Measurements from ENCODE around the gene SLC66A2. TPM values are rescaled to one million over a fixed set of nuclear protein-coding genes. Genes with fewer than 3 reads are reported as not detected.

The SLC66A2 gene
- total RNA-seq, 1 experiment from 2014 or later: 19.5 TPM

DNA sequence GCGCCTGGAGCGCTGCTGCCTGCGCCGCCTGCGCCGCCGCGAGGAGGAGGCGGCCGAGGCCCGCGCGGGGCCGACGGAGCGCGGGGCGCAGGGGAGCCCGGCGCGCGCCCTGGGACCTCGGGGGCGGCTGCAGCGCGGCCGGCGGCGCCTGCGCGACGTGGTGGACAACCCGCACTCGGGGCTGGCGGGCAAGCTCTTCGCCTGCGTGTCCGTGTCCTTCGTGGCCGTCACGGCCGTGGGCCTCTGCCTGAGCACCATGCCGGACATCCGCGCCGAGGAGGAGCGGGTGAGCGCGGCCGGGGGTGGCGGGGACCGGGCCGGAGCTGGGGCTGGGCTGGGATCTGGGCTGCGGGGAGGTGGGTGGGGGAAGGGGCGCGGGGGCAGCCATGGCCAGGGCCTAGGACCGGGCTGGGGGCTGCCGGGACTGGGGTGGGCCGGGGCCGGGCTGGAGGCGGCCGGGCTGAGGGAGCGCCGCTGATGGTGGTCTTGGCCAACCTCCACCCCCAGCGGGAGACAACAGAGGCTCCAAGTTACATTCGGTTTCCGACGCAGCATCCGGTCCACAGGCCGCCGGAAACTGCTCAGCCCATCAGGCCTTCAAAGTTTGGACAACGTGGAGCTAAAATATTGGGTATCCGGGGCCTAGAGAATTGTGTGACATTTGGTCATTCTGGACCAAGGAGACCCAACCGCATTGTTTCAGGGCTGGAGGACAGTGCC lies 87.3 kb downstream of the SLC66A2 start:
- no peak overlapping the region for H3K27ac Mint-ChIP-seq (ENCODE audit: unreplicated experiment)
- H3K9me3 Mint-ChIP-seq (ENCODE audit: unreplicated experiment): peaks cover 10% of the 10 kb centered on the region
- H3K36me3 ChIP-seq (ENCODE audit: control insufficient read depth, insufficient read depth, low read length): no peaks in the 10 kb centered on the region
- intact Hi-C loops (cut with micrococcal nuclease; ENCODE audit: unreplicated experiment): no loop called here
- H3K4me3 ChIP-seq (ENCODE audit: low read depth, low read length): no peak overlapping the region
- CTCF ChIA-PET: no interaction called here
- POLR2A ChIA-PET: no interaction called here
- no peaks in the 10 kb centered on the region for H3K36me3 Mint-ChIP-seq (ENCODE audit: insufficient read depth, unreplicated experiment)
- peaks cover 7% of the 10 kb centered on the region for H3K27me3 Mint-ChIP-seq (ENCODE audit: insufficient read depth, unreplicated experiment)
- TF ChIP-seq, protein P1, sequence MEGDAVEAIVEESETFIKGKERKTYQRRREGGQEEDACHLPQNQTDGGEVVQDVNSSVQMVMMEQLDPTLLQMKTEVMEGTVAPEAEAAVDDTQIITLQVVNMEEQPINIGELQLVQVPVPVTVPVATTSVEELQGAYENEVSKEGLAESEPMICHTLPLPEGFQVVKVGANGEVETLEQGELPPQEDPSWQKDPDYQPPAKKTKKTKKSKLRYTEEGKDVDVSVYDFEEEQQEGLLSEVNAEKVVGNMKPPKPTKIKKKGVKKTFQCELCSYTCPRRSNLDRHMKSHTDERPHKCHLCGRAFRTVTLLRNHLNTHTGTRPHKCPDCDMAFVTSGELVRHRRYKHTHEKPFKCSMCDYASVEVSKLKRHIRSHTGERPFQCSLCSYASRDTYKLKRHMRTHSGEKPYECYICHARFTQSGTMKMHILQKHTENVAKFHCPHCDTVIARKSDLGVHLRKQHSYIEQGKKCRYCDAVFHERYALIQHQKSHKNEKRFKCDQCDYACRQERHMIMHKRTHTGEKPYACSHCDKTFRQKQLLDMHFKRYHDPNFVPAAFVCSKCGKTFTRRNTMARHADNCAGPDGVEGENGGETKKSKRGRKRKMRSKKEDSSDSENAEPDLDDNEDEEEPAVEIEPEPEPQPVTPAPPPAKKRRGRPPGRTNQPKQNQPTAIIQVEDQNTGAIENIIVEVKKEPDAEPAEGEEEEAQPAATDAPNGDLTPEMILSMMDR (IDR thresholded peaks at IDR 0.05; ENCODE audit: insufficient read depth in 1 of 2, low read depth in 1 of 2, low read length in 1 of 2, severe bottlenecking in 1 of 2, unreplicated experiment in 1 of 2): no peak
- no peak overlapping the region for H3K4me3 Mint-ChIP-seq (ENCODE audit: unreplicated experiment)
- no TSS peak for BruUV-seq (replicated peaks)
- no peaks in the 10 kb centered on the region for H3K9me3 ChIP-seq
- no peaks in the 10 kb centered on the region for H3K27me3 ChIP-seq (replicated peaks; ENCODE audit: control insufficient read depth, insufficient read depth, low read length)
- H3K4me1 Mint-ChIP-seq (ENCODE audit: low read depth, unreplicated experiment): no peaks in the 10 kb centered on the region
- no peaks in the 10 kb centered on the region for H3K4me1 ChIP-seq
- DNase-seq: no peak

DNA sequence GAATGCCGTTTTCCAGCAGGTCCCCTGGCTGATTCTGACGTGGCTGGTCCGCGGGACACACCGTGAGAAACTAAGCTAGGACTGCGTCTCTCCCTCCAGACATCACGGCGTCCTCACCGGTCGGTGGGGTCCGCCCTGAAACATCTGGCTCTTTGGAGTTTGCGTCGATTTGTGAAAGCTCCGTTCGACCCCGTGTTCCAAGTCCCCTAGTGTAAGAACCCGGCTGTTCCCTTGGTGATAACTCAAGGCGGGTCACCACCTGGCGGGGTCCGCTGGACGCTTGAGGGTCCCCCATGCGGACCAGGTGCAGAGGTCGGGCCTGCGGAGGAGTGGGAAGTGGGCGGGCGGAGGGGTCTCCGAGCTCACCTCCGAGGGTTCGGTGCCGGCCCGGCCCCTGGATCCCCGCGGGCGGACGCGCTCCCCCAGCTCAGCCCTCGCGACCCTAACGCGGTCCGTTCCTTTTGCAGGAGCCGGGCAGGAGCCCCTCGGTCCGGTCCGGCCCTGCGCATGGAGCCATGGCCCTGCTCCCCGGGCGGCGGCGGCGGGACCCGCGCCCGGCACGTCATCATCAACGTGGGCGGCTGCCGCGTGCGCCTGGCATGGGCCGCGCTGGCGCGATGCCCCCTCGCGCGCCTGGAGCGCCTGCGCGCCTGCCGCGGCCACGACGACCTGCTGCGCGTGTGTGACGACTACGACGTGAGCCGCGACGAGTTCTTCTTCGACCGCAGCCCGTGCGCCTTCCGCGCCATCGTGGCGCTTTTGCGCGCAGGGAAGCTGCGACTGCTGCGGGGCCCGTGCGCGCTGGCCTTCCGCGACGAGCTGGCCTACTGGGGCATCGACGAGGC lies 88.1 kb downstream of the SLC66A2 start:
- Mint-ChIP-seq H3K36me3 (ENCODE audit: insufficient read depth, unreplicated experiment) (no peaks in the 10 kb centered on the region), H3K4me3 (ENCODE audit: unreplicated experiment) (no peak overlapping the region), H3K4me1 (ENCODE audit: low read depth, unreplicated experiment) (no peaks in the 10 kb centered on the region), H3K9me3 (ENCODE audit: unreplicated experiment) (peaks cover 10% of the 10 kb centered on the region), H3K27ac (ENCODE audit: unreplicated experiment) (no peak overlapping the region), H3K27me3 (ENCODE audit: insufficient read depth, unreplicated experiment) (peaks cover 7% of the 10 kb centered on the region)
- Histone ChIP-seq H3K4me1 (no peaks in the 10 kb centered on the region), H3K36me3 (ENCODE audit: control insufficient read depth, insufficient read depth, low read length) (no peaks in the 10 kb centered on the region), H3K27me3 (replicated peaks; ENCODE audit: control insufficient read depth, insufficient read depth, low read length) (no peaks in the 10 kb centered on the region), H3K9me3 (no peaks in the 10 kb centered on the region), H3K4me3 (ENCODE audit: low read depth, low read length) (no peak overlapping the region)
- ChIA-PET POLR2A (no interaction called here), CTCF (no interaction called here)
- intact Hi-C loops (cut with micrococcal nuclease; ENCODE audit: unreplicated experiment): no loop called here
- no TSS peak for BruUV-seq (replicated peaks)
- TF ChIP-seq, protein P1 (IDR thresholded peaks at IDR 0.05; ENCODE audit: insufficient read depth in 1 of 2, low read depth in 1 of 2, low read length in 1 of 2, severe bottlenecking in 1 of 2, unreplicated experiment in 1 of 2): no peak
- no peak for DNase-seq

DNA sequence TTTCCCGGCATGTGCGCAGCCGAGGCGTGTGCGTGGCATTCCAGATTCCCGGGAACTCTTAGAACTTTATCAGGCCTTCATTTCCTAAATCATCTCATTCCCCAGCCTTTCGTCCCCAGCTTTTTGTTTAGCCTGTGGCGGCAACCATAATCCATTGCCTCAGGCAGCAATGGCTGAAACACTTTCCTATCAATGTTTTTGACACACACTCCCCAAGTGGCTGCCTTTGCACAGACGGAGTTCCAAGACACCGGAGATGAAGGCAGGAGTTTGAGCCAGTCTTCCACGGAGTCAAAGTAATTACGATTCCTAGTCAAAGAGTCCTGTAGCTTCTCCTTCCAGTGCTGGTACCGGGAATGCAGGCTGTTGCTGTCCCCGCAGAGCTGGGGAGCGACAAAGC lies 88.9 kb downstream of the SLC66A2 start:
- CTCF ChIA-PET: no interaction called here
- no peaks in the 10 kb centered on the region for H3K36me3 Mint-ChIP-seq (ENCODE audit: insufficient read depth, unreplicated experiment)
- H3K27me3 ChIP-seq (replicated peaks; ENCODE audit: control insufficient read depth, insufficient read depth, low read length): no peaks in the 10 kb centered on the region

More for the DNA sequence above, 88.9 kb downstream of the SLC66A2 start:
- intact Hi-C loops (cut with micrococcal nuclease; ENCODE audit: unreplicated experiment): no loop called here
- H3K4me1 Mint-ChIP-seq (ENCODE audit: low read depth, unreplicated experiment): no peaks in the 10 kb centered on the region
- TF ChIP-seq, protein P1 (IDR thresholded peaks at IDR 0.05; ENCODE audit: insufficient read depth in 1 of 2, low read depth in 1 of 2, low read length in 1 of 2, severe bottlenecking in 1 of 2, unreplicated experiment in 1 of 2): no peak
- Histone ChIP-seq H3K9me3 (no peaks in the 10 kb centered on the region), H3K4me3 (ENCODE audit: low read depth, low read length) (no peak overlapping the region), H3K4me1 (no peaks in the 10 kb centered on the region), H3K36me3 (ENCODE audit: control insufficient read depth, insufficient read depth, low read length) (no peaks in the 10 kb centered on the region)
- peaks cover 7% of the 10 kb centered on the region for H3K27me3 Mint-ChIP-seq (ENCODE audit: insufficient read depth, unreplicated experiment)
- no peak overlapping the region for H3K27ac Mint-ChIP-seq (ENCODE audit: unreplicated experiment)
- POLR2A ChIA-PET: no interaction called here
- H3K9me3 Mint-ChIP-seq (ENCODE audit: unreplicated experiment): peaks cover 10% of the 10 kb centered on the region
- BruUV-seq (replicated peaks): no TSS peak
- H3K4me3 Mint-ChIP-seq (ENCODE audit: unreplicated experiment): no peak overlapping the region
- no peak for DNase-seq
